ENCODE data around the gene MTTP. TPM values are rescaled to one million over a fixed set of nuclear protein-coding genes. Genes with fewer than 3 reads are reported as not detected.

The MTTP gene
- total RNA-seq, 4 donors from 2014 or later = 0.14 TPM; not detected in 3

DNA sequence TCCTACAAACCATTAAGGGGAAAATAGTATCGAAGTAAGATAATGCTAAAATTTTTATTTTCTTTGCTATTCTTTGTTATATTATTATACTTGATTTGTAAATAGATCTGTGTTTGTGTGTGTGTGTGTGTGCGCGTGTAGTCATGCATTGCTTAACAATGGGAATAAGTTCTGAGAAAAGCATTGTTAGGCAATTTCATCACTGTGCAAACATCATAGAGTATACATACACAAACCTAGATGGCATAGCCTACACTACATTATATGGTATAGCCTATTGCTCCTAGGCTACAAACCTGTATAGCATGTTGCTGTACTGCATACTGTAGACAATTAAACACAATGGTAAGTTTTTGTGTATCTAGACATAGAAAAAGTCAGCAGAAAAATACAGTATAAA lies 17.1 kb downstream of the MTTP start:
- Histone ChIP-seq H3K4me1 (no peaks in the 10 kb centered on the region), H3K4me3 (no peak overlapping the region), H3K27ac (no peak overlapping the region), H3K9me3 (no peaks in the 10 kb centered on the region), H3K36me3 (no peaks in the 10 kb centered on the region), H3K27me3 (no peaks in the 10 kb centered on the region)
- intact Hi-C loops (cut with DNase I; ENCODE audit: low total_unique reads) = no loop called here
- no peak for DNase-seq
- TF ChIP-seq POLR2A (IDR thresholded peaks at IDR 0.05) = no peak
- TF ChIP-seq, protein P1, sequence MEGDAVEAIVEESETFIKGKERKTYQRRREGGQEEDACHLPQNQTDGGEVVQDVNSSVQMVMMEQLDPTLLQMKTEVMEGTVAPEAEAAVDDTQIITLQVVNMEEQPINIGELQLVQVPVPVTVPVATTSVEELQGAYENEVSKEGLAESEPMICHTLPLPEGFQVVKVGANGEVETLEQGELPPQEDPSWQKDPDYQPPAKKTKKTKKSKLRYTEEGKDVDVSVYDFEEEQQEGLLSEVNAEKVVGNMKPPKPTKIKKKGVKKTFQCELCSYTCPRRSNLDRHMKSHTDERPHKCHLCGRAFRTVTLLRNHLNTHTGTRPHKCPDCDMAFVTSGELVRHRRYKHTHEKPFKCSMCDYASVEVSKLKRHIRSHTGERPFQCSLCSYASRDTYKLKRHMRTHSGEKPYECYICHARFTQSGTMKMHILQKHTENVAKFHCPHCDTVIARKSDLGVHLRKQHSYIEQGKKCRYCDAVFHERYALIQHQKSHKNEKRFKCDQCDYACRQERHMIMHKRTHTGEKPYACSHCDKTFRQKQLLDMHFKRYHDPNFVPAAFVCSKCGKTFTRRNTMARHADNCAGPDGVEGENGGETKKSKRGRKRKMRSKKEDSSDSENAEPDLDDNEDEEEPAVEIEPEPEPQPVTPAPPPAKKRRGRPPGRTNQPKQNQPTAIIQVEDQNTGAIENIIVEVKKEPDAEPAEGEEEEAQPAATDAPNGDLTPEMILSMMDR (IDR thresholded peaks at IDR 0.05) = no peak

DNA sequence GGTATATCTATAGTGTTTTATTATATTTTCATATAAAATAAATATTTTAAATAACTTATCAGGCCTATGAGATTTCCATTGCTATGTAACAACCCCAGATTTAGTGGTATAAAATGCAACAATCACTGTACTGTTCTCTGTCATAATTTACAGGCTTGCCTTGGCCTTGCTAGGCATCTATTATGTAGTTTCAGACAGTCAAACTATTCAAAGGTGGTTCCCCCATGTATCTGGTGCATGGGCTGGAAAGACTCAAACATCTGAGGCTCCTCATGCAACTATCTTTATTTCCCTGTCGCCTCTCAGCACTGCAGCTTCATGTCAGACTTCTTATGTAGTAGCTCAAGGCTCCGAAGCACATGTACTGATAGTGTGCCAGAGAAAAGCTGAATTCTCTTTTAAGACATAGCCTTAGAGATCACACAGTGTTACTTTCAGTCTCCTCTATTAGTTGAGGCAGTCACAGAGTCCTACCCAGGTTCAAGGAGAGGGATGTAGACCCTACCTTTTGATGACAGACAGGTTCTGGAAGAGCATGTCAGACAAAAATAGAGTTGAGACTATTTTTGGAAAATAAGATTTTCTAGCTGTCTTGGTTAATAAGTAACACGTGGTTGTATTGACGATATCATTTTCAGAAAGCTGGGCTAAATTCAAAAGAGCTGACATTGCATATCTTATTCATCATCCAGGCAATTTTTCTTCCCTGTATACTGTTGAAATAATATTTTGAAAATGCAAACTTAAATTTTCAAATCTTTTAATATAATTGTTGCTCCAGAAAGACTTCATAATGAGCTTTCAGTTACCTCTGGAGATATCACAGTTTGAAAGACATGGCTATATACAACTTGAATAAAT lies 19.4 kb downstream of the MTTP start:
- no peaks in the 10 kb centered on the region for H3K27me3 ChIP-seq
- H3K4me1 ChIP-seq = no peaks in the 10 kb centered on the region
- H3K4me3 ChIP-seq = no peak overlapping the region
- H3K27ac ChIP-seq = no peak overlapping the region
- intact Hi-C loops (cut with DNase I; ENCODE audit: low total_unique reads) = no loop called here
- no peaks in the 10 kb centered on the region for H3K9me3 ChIP-seq
- no peaks in the 10 kb centered on the region for H3K36me3 ChIP-seq
- TF ChIP-seq, protein P1 (IDR thresholded peaks at IDR 0.05) = no peak
- no peak for TF ChIP-seq POLR2A (IDR thresholded peaks at IDR 0.05)
- no peak for DNase-seq

DNA sequence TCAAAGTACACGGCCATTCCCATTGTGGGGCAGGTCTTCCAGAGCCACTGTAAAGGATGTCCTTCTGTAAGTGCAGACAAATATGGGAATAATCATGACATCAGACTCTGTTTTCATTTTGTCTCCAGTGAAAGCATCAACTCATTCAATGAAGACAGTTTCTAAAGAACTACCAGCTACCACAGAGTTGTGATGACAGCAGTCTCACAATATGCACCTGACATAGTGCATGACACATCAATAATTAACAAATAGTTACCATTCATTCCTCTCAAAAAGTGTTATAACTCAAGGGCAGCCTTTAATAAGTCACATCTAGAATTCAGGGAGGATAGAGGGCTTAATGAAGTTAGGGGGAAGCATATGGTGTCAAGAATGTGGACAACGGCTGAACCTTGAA lies 20.2 kb downstream of the MTTP start:
- intact Hi-C loops (cut with DNase I; ENCODE audit: low total_unique reads) = no loop called here
- TF ChIP-seq, protein P1 (IDR thresholded peaks at IDR 0.05) = no peak
- TF ChIP-seq POLR2A (IDR thresholded peaks at IDR 0.05) = no peak

DNA sequence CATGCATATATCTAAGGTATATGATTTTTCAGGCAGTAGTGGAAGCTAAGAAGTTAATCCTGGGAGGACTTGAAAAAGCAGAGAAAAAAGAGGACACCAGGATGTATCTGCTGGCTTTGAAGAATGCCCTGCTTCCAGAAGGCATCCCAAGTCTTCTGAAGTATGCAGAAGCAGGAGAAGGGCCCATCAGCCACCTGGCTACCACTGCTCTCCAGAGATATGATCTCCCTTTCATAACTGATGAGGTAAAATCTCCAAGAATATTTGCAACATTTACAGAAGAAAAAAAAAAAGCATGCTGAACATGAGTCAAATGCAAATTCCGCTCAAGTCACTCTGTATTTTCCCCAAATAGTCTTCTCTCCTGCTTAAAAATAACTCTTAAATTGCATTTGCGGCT lies 32.1 kb downstream of the MTTP start:
- no peak for DNase-seq
- Histone ChIP-seq H3K4me1 (no peaks in the 10 kb centered on the region), H3K36me3 (no peaks in the 10 kb centered on the region), H3K27me3 (no peaks in the 10 kb centered on the region), H3K9me3 (no peaks in the 10 kb centered on the region), H3K27ac (no peak overlapping the region), H3K4me3 (no peak overlapping the region)
- intact Hi-C loops (cut with DNase I; ENCODE audit: low total_unique reads) = no loop called here
- TF ChIP-seq, protein P1 (IDR thresholded peaks at IDR 0.05) = no peak
- TF ChIP-seq POLR2A (IDR thresholded peaks at IDR 0.05) = no peak

More for the DNA sequence above, 20.2 kb downstream of the MTTP start:
- H3K27me3 ChIP-seq = no peaks in the 10 kb centered on the region
- H3K9me3 ChIP-seq = no peaks in the 10 kb centered on the region
- no peaks in the 10 kb centered on the region for H3K4me1 ChIP-seq
- H3K36me3 ChIP-seq = no peaks in the 10 kb centered on the region
- H3K4me3 ChIP-seq = no peak overlapping the region
- no peak overlapping the region for H3K27ac ChIP-seq
- no peak for DNase-seq

- no peak for DNase-seq
- Histone ChIP-seq H3K4me3 (no peak overlapping the region), H3K4me1 (no peaks in the 10 kb centered on the region), H3K9me3 (no peaks in the 10 kb centered on the region), H3K27ac (no peak overlapping the region), H3K27me3 (no peaks in the 10 kb centered on the region), H3K36me3 (no peaks in the 10 kb centered on the region)
- intact Hi-C loops (cut with DNase I; ENCODE audit: low total_unique reads) = no loop called here
- TF ChIP-seq, protein P1 (IDR thresholded peaks at IDR 0.05) = no peak
- TF ChIP-seq POLR2A (IDR thresholded peaks at IDR 0.05) = no peak
Observed at GRCh38 chr4:99608417-99608816, 33.8 kb downstream of the MTTP start.

All from uterus (tissue), 4 donors.